ENCODE measurements around the gene ENGASE.

DNA sequence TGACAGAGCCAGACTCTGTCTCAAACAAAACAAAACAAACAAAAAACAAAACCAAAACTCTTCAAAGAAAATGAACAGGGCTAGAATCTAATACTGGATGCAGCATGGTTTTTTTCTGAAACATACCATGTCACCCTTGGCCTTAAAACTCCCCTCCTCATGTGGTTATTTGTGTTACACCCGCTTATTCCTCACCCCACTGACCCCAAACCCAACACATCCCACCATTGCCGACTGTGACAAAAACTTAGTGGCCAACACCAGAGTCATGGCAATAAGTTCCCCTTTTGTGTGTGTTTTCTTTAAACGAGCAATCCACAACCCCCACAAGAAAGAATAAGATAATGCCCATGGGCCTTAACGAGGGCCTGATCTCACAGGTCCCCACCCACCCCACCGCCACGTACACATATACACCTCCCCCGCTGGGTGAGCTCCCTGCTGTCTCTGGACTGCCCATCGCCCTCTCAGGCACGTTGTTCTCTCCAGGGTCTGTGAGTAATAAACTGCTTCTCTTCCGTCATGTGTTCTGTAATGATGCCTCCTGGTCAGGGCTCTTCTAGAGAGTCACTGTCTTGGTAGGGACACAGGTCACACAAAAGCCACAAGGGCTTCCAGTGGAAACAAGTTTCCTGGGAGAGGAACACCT, 16.8 kb upstream of the ENGASE start:
- TF ChIP-seq, protein P1, sequence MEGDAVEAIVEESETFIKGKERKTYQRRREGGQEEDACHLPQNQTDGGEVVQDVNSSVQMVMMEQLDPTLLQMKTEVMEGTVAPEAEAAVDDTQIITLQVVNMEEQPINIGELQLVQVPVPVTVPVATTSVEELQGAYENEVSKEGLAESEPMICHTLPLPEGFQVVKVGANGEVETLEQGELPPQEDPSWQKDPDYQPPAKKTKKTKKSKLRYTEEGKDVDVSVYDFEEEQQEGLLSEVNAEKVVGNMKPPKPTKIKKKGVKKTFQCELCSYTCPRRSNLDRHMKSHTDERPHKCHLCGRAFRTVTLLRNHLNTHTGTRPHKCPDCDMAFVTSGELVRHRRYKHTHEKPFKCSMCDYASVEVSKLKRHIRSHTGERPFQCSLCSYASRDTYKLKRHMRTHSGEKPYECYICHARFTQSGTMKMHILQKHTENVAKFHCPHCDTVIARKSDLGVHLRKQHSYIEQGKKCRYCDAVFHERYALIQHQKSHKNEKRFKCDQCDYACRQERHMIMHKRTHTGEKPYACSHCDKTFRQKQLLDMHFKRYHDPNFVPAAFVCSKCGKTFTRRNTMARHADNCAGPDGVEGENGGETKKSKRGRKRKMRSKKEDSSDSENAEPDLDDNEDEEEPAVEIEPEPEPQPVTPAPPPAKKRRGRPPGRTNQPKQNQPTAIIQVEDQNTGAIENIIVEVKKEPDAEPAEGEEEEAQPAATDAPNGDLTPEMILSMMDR (IDR thresholded peaks at IDR 0.05; ENCODE audit: insufficient read depth, low read depth, low read length), result no peak
- no peak for TF ChIP-seq EZH2 (IDR thresholded peaks at IDR 0.05; ENCODE audit: insufficient read depth, low read length)
